Neural crest cell (in vitro differentiated cells): ENCODE measurements around the gene UNC13C. TPM values are rescaled to one million over a fixed set of nuclear protein-coding genes. Genes with fewer than 3 reads are reported as not detected.

Source experiments
- DNase-seq: peaks from one replicate; pipeline ENCODE4 v3.0.0; 2021; ENCODE audit warnings: low read depth, mixed read lengths, low spot score
- H3K27ac Mint-ChIP-seq: one replicate; pipeline ENCODE4 v1.8.0; 2021; ENCODE audit warnings: mild to moderate bottlenecking, mixed read lengths; ENCODE audit not compliant: unreplicated experiment
- H3K27me3 Mint-ChIP-seq: 2 replicates; pipeline ENCODE4 v1.8.0; 2021; ENCODE audit warnings: low read depth, mild to moderate bottlenecking, mixed read lengths
- H3K36me3 Mint-ChIP-seq: 2 replicates; pipeline ENCODE4 v1.8.0; 2021; ENCODE audit warnings: low read depth, mild to moderate bottlenecking, mixed read lengths
- H3K4me1 Mint-ChIP-seq: 2 replicates; pipeline ENCODE4 v1.8.0; 2021; ENCODE audit warnings: mixed read lengths
- H3K4me3 Mint-ChIP-seq: one replicate; pipeline ENCODE4 v1.8.0; 2021; ENCODE audit warnings: mild to moderate bottlenecking, mixed read lengths
- H3K9me3 Mint-ChIP-seq: 2 replicates; pipeline ENCODE4 v1.8.0; 2021; ENCODE audit warnings: mixed read lengths
- CTCF ChIP-seq: fragments of 200-600 bp; sonication (generic); conservative IDR thresholded peaks from 2 replicates; pipeline ENCODE4 v1.5.0; 2021; ENCODE audit warnings: antibody characterized with exemption, mild to moderate bottlenecking
- total RNA-seq: library from RNA; stranded (reverse); gene quantifications from 2 replicates; pipeline ENCODE4 v1.2.1, GENCODE V29; 2021

The UNC13C gene
- total RNA-seq, 1 donor from 2014 or later = 1.5 TPM

GRCh38 chr15:54035616-54036015, 57.4 kb downstream of the UNC13C start:
- H3K4me1 Mint-ChIP-seq = peaks cover 16% of the 10 kb centered on the region
- TF ChIP-seq CTCF = no peak
- H3K4me3 Mint-ChIP-seq = no peak overlapping the region
- peaks cover 3% of the 10 kb centered on the region for H3K36me3 Mint-ChIP-seq
- H3K27ac Mint-ChIP-seq = no peak overlapping the region
- no peak for DNase-seq
- H3K9me3 Mint-ChIP-seq = peaks cover 5% of the 10 kb centered on the region
- no peaks in the 10 kb centered on the region for H3K27me3 Mint-ChIP-seq

GRCh38 chr15:54045397-54045796, 67.2 kb downstream of the UNC13C start:
- H3K4me3 Mint-ChIP-seq = no peak overlapping the region
- DNase-seq = no peak
- no peaks in the 10 kb centered on the region for H3K36me3 Mint-ChIP-seq
- no peaks in the 10 kb centered on the region for H3K4me1 Mint-ChIP-seq
- H3K27me3 Mint-ChIP-seq = no peaks in the 10 kb centered on the region
- H3K9me3 Mint-ChIP-seq = no peaks in the 10 kb centered on the region
- H3K27ac Mint-ChIP-seq = no peak overlapping the region
- no peak for TF ChIP-seq CTCF

GRCh38 chr15:54046093-54046492, 67.9 kb downstream of the UNC13C start:
- no peak for TF ChIP-seq CTCF
- Mint-ChIP-seq H3K4me1 (no peaks in the 10 kb centered on the region), H3K27ac (no peak overlapping the region), H3K9me3 (no peaks in the 10 kb centered on the region), H3K27me3 (no peaks in the 10 kb centered on the region), H3K4me3 (no peak overlapping the region), H3K36me3 (no peaks in the 10 kb centered on the region)
- no peak for DNase-seq

- no peak for TF ChIP-seq CTCF
- Mint-ChIP-seq H3K36me3 (no peaks in the 10 kb centered on the region), H3K9me3 (no peaks in the 10 kb centered on the region), H3K27me3 (peaks cover 2% of the 10 kb centered on the region), H3K4me3 (no peak overlapping the region), H3K4me1 (peaks cover 7% of the 10 kb centered on the region), H3K27ac (no peak overlapping the region)
- no peak for DNase-seq
Measured at GRCh38 chr15:54064365-54064764, 86.1 kb downstream of the UNC13C start.

- H3K27ac Mint-ChIP-seq = no peak overlapping the region
- no peak for DNase-seq
- peaks cover 7% of the 10 kb centered on the region for H3K4me1 Mint-ChIP-seq
- no peak for TF ChIP-seq CTCF
- peaks cover 2% of the 10 kb centered on the region for H3K27me3 Mint-ChIP-seq
- H3K9me3 Mint-ChIP-seq = no peaks in the 10 kb centered on the region
- no peak overlapping the region for H3K4me3 Mint-ChIP-seq
- no peaks in the 10 kb centered on the region for H3K36me3 Mint-ChIP-seq
Measured at GRCh38 chr15:54066403-54066802, 88.2 kb downstream of the UNC13C start.
